Endometrial microvascular endothelial cells (primary cell): Measurements from ENCODE around the gene TNFAIP8L1. TPM values are rescaled to one million over a fixed set of nuclear protein-coding genes. Genes with fewer than 3 reads are reported as not detected.

ENCODE experiments used
- in situ Hi-C: cut with HindIII; loops from 2 replicates; pipeline ENCODE4 v1.10.0; 2017; ENCODE audit warnings: low sequenced_read_pairs, low pct_unique_long_range_greater_than_20kb; ENCODE audit errors: inconsistent ontology term
- total RNA-seq: library from RNA; depleted of rRNA; stranded (reverse); fragments of >200 nt; gene quantifications from one replicate; pipeline ENCODE4 v1.2.3, GENCODE V29; 2015; ENCODE audit errors: inconsistent ontology term

The TNFAIP8L1 gene
- total RNA-seq, 1 donor from 2014 or later, result 14.2 TPM

GRCh38 chr19:4606921-4607678 lies 32.2 kb upstream of the TNFAIP8L1 start:
- in situ Hi-C loops, result no loop called here

DNA sequence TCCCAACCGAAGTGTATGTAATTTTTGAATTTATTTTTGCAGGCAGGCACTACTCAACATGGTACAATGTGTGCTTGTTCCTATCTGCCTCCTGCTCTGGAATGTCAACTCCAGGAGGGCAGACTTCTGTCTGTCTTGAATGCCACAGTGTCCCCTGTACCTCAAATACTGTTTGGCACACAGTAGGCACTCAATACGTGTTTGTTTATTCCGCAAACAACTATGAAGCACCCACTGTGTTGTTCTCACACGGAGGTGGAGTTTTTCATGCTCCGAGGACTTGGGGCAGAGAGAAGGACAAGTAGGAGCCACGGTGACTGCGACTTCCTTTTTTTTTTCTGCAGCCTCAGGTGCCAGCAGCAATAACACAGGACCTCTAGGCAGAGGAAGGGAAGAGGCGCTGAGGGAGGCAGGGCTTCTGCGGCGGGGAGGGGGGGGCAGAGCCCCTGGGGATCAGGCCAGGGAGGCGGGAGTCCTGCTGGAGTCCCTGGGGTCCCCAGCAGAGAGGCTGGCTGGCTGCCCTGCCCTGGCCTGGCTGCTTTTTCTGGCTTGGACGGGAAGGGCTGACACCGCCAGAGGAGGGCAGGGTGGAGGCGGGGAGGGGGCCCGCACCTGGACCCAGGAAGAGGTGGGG lies 29.3 kb upstream of the TNFAIP8L1 start:
- in situ Hi-C loops, result no loop called here

DNA sequence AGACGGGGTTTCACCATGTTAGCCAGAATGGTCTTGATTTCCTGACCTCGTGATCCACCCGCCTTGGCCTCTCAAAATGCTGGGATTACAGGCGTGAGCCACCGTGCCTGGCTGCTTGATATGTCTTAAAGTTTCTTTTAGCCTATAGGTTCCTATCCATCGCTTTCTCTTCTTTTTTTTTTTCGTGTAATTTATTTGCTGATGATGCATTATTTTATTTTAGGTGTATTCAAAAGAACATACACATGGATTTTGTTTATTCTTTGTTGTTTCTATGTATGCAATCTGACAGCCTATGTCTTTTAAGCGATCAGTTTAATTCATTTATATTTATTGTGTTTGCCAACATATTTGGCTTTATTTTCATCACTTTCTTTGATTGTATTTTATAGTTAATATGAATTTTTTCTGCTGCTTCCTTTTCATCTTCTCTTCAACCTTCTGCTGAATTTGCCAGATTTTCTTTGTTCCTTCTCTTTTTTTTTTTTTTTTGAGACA lies 26.0 kb upstream of the TNFAIP8L1 start:
- in situ Hi-C loops, result no loop called here

DNA sequence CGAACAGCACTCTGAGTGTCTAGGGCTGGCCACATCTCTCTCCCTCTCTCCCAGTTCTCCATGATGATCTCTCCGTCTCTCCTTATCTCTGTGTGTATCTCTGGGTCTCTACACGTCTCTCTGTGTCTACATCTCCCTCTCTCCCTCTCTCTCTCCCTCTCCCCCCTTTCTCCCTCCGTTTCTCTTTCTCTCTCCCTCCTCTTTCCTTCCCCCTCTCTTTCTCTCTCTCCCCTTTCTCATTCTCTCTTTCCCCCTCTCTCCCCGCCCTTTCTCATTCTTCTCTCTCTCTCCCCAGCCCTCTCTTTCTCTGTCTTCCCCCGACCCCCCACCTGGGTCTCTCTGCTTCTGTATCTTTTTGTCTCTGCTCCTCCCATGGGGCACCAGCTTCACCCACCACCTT lies 21.3 kb upstream of the TNFAIP8L1 start:
- in situ Hi-C loops, result no loop called here

DNA sequence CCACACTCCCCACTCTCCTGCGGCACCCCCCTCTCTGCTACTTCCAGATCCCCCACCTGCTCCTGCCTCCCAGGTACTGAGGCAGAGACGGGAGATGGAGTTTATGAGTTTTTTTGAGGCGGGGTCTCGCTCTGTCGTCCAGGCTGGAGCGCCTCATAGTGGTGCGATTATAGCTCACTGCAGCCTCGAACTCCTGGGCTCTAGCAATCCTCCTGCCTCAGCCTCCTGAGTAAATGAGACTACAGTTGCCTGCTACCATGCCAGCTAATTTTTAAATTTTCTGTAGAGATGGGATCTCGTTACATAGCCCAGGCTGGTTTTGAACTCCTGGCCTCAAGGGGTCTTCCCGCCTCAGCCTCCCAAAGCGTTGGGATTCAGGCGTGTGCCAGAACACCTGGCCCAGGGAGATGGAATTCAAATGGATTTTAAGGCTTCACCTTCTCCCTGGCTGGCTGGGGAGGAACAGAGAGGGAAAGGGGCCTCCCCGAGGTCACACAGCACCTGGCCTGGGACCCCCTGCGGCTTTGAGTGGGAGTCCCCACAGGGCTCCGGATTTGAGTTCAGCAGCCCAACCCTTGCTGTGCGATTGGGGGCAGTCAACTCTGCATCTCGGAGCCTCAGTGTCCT lies 19.5 kb upstream of the TNFAIP8L1 start:
- in situ Hi-C loops, result no loop called here

- in situ Hi-C loops, result no loop called here
Observed at GRCh38 chr19:4620675-4621074, 18.6 kb upstream of the TNFAIP8L1 start.

DNA sequence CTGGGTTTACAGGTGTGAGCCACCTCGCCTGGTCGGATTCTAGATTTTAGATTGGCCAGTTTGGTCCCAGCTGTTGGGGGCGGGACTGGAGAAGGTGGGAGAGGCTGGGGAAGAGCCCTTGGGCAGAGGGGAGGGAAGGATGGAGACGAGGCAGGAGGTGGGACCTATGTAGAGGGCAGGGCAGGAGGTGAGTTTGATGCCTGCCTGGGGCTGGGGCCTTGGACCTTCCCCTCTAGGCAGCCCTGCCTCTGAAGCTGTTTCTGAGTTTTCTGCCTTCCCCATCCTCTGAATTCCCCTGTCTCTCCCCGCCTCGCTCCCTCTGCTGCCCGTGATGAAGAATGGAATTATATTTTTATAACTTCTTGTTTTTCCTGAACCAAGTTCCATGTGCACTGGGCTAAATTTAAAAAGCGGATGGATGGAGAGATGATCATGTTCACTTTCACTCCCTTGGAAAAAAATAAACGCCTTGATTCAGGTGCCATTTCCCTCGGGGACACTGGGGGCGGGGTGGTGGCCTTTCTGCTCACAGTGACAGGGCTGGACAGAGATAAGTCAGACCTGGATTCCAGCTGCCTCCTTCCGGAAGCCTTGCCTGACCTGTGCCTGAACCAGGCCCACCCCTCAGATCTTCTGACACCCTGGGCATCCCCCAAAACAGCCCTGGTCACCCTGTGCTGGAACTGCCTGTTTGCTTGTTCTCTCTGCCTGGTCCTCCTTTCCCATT lies 16.5 kb upstream of the TNFAIP8L1 start:
- in situ Hi-C loops, result no loop called here

GRCh38 chr19:4624301-4624700 lies 15.0 kb upstream of the TNFAIP8L1 start:
- in situ Hi-C loops, result no loop called here

DNA sequence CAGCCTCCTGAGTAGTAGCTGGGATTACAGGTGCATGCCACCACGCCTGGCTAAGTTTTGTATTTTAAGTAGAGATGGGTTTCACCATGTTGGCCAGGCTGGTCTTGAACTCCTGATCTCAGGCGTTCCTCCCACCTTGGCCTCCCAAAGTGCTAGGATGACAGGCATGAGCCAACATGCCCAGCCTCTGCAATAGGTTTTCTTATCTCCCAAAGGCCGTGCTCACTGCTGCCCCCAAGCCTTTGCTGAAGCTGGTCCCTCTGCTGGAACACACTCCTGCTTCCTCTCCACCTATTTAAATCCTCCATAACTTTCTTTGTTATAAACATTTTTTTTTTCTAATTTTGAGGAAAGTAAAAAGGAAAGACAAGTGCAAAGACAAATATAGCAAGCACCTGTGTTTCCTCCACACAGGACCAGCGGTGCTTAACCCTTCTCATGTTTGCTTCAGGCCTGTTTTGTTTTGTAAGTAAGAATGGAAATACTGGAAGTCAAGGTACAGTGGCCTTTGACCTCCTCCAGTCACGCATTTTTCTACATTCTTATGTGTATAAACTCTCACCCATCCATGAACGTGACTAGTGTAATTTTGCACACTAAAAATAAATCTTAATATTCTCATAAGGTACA lies 14.5 kb upstream of the TNFAIP8L1 start:
- in situ Hi-C loops, result no loop called here

DNA sequence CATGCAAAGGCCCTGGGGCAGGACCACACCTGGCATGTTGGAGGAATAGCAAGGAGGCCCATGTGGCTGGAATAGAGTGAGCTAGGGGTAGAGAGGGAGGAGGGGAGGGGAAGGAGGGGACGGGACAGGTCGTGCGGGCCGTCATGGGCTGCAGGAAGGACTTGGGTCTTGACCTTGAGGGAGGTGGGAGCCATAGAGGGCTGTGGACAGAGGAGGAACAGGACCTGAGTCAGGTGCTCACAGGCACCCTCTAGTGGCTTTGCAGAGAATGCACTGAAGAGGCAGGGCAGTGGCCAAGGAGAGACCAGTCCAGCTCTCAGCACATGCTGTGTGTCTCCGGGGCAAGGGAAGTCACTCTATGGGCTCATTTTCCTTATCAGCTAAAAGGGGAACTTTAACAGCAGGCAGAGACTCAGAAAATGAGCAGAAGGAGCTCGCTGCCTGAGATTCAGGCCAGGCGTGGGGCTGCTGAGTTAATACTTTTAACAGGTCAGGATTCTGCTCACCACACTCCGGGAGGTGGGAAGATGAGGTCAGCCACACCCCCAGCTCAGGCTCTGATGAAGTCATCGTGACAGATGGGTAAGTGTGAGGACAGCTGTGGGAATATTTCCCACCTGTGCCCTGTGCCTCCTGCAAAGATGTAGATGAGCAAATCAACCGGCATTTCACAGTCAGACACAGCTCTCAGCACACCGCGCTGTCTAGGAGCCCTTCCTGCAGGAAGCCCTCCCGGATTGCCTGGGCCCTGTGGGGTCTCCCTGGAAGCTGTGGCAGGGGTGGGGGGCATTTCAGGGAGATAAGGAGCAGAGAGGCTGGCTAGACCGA lies 6.0 kb upstream of the TNFAIP8L1 start:
- in situ Hi-C loops, result no loop called here

DNA sequence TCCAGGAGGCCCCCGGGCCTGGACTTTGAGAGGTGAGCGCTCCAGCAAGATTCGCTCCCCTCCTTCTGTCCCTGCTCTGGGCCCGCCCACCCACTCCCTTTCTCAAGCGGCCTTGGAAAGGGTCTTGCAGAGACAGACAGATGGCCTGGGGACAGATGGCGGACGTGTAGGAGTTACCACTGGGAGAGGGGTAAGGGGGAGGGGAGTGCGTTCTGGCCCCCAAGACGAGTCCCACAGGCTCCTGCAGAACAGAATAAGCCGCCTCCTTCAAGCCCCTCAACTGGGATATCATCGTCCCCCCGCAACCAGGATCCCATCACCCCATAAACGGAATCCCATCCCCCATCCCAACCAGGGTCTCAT lies 3.6 kb upstream of the TNFAIP8L1 start:
- in situ Hi-C loops, result no loop called here

DNA sequence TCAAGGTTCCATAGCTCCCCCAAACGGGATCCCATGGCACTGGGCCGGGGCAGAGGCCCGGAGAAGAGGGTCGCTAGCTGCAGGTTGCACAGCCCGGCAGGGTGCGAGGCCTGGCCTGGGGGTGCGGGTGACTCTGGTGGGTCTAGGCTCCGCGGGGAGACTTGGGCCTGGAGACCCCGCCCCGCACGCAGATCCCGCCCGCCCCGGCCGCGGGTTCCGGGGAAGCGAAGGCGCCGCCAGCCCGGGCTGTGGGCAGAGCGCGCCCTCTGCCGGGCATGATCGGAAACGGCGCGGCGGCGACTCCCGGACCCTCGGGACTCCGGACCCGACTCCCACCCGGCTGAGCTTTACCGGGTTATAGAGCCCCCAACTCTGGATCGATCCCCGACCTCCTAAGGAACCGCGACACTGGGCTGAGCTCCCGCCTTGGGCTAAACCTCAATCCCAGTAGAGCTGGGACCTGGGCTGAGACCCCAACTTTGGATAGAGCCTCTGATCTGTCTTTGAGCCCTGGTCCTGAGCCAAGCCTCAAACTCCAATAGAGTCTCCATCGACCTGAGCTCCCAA lies 3.1 kb upstream of the TNFAIP8L1 start:
- in situ Hi-C loops, result no loop called here

GRCh38 chr19:4636761-4637160 lies 2.6 kb upstream of the TNFAIP8L1 start:
- in situ Hi-C loops, result no loop called here

DNA sequence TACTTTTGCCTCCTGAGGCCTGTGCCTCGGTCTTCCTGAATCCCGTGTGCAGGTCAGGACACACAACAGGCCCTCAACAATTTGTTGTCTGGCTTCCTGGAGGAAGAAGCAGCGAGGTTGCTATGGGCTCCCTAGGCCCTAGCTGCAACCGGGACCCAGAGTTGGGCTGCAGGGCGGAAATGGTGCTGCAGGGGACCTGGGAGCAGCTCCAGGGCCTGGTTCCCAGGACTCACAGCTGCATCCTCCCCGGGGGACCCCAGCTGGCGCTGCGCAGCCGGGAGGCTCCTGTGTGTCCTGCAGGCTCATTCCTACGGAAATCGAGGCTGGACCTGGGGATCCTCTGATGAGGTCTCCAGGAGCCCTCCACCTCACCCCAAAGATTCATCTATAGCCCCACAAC lies 999 bp upstream of the TNFAIP8L1 start:
- in situ Hi-C loops, result no loop called here

DNA sequence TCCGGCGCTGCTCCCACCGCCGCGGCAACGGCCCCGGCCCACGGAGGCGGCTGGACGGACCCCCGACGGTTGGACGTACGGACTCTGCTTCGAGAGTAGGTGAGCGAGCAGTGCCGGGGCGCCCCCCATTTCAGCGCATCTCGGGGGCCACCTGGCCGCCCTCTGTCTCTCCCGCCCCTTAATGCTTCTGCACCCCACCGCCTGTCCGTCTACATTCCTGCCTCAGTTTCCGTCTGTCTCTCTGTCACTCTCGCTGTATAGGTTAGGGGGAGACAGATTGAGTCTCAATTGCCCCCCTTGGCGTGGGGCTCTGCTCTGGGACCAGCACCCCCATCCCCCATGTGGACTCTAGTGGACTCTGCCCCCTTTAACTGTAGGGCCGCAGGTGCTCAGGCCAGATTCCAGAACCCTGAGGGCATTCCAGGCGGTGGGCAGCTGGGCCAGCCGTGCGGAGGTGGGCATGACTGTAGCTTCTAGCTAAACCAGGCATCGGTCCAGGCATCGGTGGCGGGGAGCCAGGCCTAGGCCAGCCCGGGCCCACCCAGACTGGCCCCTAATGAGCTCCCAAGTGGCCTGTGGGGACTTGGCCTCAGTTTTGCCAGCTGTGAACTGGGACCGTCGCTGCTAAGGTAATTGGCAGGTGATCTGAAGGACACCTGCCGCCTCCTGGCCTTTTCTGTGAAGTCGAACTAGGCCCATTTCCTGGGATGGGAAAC lies 373 bp downstream of the TNFAIP8L1 start:
- in situ Hi-C loops, result no loop called here

- in situ Hi-C loops, result no loop called here
Observed at GRCh38 chr19:4640247-4641000, 1.1 kb downstream of the TNFAIP8L1 start.

DNA sequence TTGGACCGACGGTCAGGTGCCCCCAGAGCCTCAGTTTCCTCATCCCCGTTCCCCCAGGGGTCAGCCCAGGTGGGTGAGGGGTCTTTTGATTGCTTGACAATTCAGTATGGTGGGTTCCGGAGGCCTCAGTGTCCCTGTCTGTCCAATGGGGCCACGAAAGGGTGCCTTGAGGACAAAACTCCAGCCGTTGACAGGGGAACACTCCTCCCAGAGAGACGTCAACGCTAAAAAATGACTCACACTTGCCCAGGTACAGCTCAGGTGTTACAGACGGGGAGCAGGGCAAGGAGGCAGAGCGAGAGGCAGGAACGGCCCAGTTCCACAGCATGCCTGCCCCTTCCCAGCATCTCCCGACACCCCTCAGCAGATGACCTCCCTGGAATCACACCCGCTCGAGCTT lies 1.8 kb downstream of the TNFAIP8L1 start:
- in situ Hi-C loops, result no loop called here
